IMR-90 (cell line): ENCODE results near the gene TFCP2.

Source experiments
- BHLHE40 ChIP-seq: fragments of 150-350 bp; IDR thresholded peaks from 2 replicates; pipeline ENCODE4 v1.6.1; 2016; ENCODE audit warnings: mild to moderate bottlenecking, low read depth, low read length
- CEBPB ChIP-seq: IDR thresholded peaks from 2 replicates; pipeline ENCODE4 v1.6.1; 2012; ENCODE audit warnings: low read depth, low read length, improper control_type of control experiment
- FOS ChIP-seq: fragments of 150-350 bp; IDR thresholded peaks from 2 replicates; pipeline ENCODE4 v1.6.1; 2016; ENCODE audit warnings: low read depth, low read length
- MAZ ChIP-seq: IDR thresholded peaks from 2 replicates; pipeline ENCODE4 v1.6.1; 2012; ENCODE audit warnings: low read depth, mild to moderate bottlenecking, low read length, improper control_type of control experiment, moderate library complexity, borderline replicate concordance
- MXI1 ChIP-seq: IDR thresholded peaks from 2 replicates; pipeline ENCODE4 v1.6.1; 2012; ENCODE audit warnings: low read depth, mild to moderate bottlenecking, low read length, moderate library complexity, borderline replicate concordance
- POLR2A ChIP-seq: IDR thresholded peaks from 2 replicates; pipeline ENCODE4 v1.6.1; 2012; ENCODE audit warnings: mild to moderate bottlenecking, low read depth, low read length
- RAD21 ChIP-seq: IDR thresholded peaks from 2 replicates; pipeline ENCODE4 v1.6.1; 2012; ENCODE audit warnings: low read length, improper control_type of control experiment
- RFX5 ChIP-seq: IDR thresholded peaks from 2 replicates; pipeline ENCODE4 v1.8.0; 2012; ENCODE audit warnings: low read depth, mild to moderate bottlenecking, low read length, moderate library complexity
- TF ChIP-seq, protein P1 (sequence below): conservative IDR thresholded peaks from 2 replicates; pipeline ENCODE4 v1.5.1; 2012; ENCODE audit warnings: mild to moderate bottlenecking, low read depth, low read length, improper control_type of control experiment
- TF ChIP-seq, protein P2 (sequence below): fragments of 150-350 bp; IDR thresholded peaks from 2 replicates; pipeline ENCODE4 v1.6.1; 2016; ENCODE audit warnings: low read depth, mild to moderate bottlenecking, low read length, moderate library complexity, borderline replicate concordance

DNA sequence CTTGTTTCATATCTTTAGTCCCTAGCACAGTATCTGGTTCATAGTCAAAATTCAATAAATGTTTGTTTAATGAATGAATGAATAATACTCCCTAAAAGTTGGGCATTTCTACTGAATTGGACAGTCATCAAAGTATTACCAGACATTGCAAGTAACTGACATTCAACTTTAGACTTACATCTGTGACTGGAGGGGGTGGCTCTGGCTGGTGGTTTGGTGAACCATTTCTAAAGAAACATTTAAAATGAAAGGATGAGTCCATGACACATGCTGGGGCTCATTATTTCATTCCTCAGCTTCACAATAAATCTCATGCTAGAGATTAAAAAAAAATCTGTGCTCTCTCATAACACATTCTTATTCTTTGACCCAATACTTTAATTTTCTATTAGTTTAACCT, 69.0 kb downstream of the TFCP2 start:
- TF ChIP-seq POLR2A (no peak), CEBPB (no peak), BHLHE40 (no peak), FOS (no peak), MXI1 (no peak), MAZ (no peak), RAD21 (no peak), RFX5 (no peak)
- TF ChIP-seq, protein P1, sequence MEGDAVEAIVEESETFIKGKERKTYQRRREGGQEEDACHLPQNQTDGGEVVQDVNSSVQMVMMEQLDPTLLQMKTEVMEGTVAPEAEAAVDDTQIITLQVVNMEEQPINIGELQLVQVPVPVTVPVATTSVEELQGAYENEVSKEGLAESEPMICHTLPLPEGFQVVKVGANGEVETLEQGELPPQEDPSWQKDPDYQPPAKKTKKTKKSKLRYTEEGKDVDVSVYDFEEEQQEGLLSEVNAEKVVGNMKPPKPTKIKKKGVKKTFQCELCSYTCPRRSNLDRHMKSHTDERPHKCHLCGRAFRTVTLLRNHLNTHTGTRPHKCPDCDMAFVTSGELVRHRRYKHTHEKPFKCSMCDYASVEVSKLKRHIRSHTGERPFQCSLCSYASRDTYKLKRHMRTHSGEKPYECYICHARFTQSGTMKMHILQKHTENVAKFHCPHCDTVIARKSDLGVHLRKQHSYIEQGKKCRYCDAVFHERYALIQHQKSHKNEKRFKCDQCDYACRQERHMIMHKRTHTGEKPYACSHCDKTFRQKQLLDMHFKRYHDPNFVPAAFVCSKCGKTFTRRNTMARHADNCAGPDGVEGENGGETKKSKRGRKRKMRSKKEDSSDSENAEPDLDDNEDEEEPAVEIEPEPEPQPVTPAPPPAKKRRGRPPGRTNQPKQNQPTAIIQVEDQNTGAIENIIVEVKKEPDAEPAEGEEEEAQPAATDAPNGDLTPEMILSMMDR: no peak
- TF ChIP-seq, protein P2, sequence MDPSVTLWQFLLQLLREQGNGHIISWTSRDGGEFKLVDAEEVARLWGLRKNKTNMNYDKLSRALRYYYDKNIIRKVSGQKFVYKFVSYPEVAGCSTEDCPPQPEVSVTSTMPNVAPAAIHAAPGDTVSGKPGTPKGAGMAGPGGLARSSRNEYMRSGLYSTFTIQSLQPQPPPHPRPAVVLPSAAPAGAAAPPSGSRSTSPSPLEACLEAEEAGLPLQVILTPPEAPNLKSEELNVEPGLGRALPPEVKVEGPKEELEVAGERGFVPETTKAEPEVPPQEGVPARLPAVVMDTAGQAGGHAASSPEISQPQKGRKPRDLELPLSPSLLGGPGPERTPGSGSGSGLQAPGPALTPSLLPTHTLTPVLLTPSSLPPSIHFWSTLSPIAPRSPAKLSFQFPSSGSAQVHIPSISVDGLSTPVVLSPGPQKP: no peak
